GM12892 (cell line): ENCODE measurements around the gene ITGB3BP.

Experiments
- POLR2A ChIP-seq: IDR thresholded peaks from 2 replicates; pipeline ENCODE4 v1.6.1; 2011; ENCODE audit warnings: low read depth, low read length, control low read depth
- POLR2AphosphoS5 ChIP-seq: IDR thresholded peaks from 2 replicates; pipeline ENCODE4 v1.6.1; 2011; ENCODE audit warnings: low read depth, low read length, control low read depth
- TAF1 ChIP-seq: IDR thresholded peaks from 2 replicates; pipeline ENCODE4 v1.6.1; 2011; ENCODE audit warnings: low read depth, mild to moderate bottlenecking, control low read depth, low read length, borderline replicate concordance

GRCh38 chr1:63534406-63534805 lies 11.4 kb upstream of the ITGB3BP start:
- TF ChIP-seq TAF1 (no peak), POLR2A (no peak), POLR2AphosphoS5 (no peak)
